Jurkat, Clone E6-1 (cell line): Measurements from ENCODE around the gene SEC16B.

Experiments used
- DNase-seq: peaks from one replicate; pipeline ENCODE4 v3.0.0-alpha.2; 2011; ENCODE audit warnings: low read depth, low spot score
- H3K4me3 ChIP-seq: 2 replicates; pipeline ENCODE4 v1.5.1; 2011; ENCODE audit warnings: mild to moderate bottlenecking, low read length, control low read depth, moderate library complexity

The SEC16B gene

DNA sequence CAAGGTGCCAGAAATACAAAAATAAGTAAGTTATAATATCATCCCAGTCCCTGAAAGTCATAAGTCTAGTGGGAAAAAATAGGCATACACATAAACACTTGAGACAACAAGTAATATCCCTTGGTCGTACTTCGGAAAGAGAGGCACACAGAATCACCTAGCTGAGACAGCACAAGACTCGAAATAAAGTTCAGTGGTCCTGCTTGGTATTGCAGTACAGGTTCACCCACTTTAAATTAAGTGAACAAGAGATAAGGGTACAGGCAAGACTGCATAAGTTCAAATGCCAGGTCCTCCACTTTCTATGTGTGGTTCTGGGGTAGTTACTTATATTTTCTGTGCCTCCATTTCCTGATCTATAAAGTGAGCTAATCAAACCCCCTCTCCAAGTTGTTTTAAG, 47.6 kb downstream of the SEC16B start:
- H3K4me3 ChIP-seq: no peak overlapping the region
- no peak for DNase-seq

DNA sequence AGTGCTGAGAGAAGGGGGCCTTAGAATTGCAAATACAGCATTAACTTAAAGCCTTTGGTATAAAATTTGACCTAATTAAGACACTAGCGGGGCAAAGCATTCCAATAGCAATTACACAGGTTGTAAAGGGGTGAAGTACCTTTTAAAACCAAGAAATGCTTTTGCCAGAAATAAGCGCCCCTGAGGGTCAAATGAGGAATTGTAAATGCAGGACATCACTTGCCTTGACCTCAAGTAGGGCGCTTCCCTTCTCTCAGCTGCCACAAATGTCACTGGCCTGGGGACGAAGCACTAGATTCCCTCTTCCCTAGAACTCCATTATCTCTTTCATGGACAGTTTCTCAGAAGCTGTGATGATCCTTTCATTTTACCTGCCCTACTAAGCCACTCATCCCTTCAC, 48.3 kb downstream of the SEC16B start:
- no peak for DNase-seq
- H3K4me3 ChIP-seq: no peak overlapping the region

DNA sequence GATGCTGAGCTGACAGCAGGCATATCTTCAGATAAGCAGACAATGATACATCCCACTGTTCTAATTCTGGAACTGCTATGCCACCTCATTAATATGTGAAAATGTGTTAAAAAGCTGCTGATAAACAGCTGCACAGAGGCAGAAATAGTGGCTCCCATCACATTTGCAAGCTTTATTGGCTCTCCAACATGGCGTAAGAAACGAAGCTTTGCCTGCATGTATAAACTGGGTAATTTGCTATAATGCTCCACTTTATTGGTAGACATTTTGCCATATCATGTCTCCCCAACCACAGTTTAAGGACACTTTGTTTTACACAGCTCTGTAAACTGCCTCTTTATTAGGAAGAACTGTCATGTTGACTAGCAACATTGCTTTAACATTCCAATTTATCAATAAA, 49.8 kb downstream of the SEC16B start:
- H3K4me3 ChIP-seq: no peak overlapping the region
- DNase-seq: no peak

DNA sequence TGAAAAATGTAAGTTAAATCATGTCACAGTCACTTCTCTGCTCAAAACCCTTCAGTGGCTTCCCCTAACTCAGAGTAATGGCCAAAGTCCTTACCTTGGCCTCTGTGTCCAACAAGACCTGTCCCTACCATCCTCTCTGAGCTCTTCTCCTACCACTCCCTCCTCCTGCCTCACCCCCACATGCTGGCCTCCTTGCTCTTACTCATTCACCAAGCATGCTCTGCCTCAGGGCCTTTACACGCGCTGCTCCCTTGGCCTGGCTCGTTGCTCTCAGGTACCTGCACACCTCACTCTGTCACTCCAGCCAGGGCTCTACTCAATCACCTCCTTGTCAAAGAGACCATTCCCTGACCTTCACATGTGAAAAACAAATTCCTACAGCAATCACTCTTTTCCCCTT, 54.2 kb downstream of the SEC16B start:
- no peak overlapping the region for H3K4me3 ChIP-seq
- no peak for DNase-seq

DNA sequence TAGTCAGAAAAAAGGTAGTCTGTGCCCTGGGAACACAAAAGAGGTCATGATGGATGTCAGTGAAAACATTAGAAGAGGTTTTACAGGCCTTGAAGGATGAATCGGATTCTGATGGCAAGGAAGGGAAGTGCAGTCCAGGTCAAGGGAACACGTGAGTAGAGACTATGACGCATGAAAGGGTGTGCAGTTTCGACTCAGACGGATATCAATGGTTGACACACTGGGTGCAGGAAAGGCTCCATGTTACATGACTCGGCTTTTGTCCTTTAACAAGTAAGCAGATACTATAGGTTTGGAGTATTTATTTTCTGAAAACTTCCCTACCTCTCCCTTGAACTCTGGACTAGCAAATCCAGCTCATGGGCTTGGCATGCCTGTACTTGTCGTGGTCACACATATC, 55.3 kb downstream of the SEC16B start:
- no peak for DNase-seq
- H3K4me3 ChIP-seq: no peak overlapping the region

DNA sequence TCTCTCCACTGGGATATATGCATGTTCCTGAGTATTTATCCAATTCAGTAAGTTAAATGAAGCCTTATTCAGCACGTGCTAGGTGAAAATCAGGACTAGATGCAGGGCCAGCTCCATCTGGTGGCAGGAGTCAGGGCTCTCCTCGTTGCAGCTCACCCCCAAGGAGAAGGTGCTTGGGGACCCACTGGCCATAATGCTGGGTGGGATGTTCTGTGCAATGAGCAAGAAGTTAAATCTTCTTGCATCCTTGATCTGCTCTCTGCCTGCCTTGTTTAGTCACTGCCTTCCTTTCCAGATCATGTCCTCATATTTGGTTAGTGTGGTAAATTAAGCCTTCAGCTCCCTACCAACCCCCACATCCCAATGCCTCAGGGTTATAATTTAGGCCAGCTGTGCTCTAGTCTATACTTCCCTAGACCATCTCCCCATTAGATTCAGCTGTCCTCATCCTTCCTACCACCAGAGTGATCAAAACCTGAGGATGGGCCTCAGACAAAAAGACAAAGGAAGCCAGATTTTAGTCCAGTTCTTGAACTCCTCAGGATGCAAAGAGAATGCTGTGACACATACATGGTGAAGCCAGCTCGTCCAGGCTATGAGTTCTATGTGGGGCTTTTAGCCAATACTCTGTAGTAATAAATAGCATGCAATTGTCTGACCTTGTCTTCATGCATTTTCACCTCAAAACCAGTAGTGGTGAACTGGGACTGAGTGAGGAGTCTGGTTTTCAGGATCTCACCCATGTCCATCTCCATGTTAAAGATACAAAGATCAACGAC, 55.9 kb downstream of the SEC16B start:
- H3K4me3 ChIP-seq: no peak overlapping the region
- DNase-seq: no peak

DNA sequence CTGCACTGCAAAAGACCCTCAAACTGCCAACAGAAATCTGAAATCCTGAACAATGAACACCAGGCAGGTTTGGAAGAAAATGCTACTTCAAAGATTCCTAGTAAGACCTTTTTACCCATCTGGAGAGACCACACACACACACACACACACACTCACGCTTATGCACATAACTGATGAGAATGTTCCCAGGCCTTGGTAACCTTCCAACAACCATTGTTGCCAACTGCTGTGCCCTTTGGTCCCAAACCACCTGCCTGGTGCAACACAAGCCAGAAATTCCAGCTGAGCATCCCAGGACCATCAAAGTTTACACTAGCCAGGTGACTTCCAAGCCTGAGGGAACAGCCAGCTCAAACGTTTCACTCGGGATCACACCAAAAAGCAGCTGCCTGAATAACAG, 56.9 kb downstream of the SEC16B start:
- DNase-seq: no peak

DNA sequence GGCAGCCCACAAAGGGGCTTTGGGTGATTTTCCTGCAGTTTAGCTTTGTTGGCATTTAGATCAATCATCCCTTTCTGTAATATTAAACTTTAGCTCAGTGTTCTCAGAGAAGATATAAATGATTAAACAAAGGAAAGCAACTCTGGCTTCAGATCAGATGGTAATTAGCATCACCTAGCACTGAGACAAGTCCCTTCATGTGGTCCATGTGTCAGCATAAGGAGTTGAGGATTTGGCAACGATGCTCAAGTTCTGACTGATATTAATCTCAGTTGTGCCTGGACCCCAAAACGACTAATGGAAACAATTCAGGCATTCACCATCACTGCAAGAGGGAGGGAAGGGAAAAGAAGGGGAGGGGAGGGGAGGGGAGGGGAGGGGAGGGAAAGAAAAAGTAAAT, 60.4 kb downstream of the SEC16B start:
- DNase-seq: no peak
- no peak overlapping the region for H3K4me3 ChIP-seq

More for the DNA sequence above, 56.9 kb downstream of the SEC16B start:
- no peak overlapping the region for H3K4me3 ChIP-seq

DNA sequence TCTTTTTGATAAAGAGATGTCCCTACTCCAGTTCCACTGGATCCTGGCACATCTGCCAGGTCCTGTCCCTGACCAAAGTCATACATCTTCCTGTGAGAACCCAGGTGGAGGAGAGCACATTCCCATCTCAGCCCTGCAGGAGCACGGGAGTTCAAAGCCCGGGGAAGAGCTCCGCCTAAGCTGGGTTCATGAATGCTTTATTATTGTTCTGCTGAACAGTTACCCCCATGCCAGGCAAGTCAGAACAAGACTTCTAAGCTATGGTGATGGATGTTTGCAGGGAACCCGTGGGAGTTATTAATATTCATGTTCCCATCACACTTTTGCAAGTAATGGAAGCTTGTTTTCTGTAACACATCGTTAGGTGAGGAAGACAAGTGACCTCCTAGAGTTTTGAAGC, 62.9 kb downstream of the SEC16B start:
- no peak for DNase-seq

DNA sequence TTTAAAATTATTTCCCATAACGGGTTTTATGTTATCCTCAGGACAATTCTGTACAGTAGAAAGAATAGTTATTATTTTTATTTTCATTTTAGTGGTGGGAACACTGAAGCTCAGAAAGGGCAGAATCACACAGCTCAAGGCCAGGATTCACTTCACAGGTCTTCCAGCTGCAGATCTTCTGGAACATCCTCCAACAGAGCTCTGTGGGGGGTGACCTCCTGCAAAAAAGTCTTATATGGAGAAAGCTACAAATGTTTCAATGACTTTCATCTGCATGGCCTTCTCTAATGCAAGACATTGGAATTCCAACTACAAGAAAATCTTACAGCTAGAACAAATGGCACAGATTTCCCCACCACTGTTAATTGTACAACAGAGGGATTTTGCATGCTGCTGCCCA, 64.2 kb downstream of the SEC16B start:
- no peak for DNase-seq
- H3K4me3 ChIP-seq: no peak overlapping the region

More for the DNA sequence above, 62.9 kb downstream of the SEC16B start:
- H3K4me3 ChIP-seq: no peak overlapping the region

DNA sequence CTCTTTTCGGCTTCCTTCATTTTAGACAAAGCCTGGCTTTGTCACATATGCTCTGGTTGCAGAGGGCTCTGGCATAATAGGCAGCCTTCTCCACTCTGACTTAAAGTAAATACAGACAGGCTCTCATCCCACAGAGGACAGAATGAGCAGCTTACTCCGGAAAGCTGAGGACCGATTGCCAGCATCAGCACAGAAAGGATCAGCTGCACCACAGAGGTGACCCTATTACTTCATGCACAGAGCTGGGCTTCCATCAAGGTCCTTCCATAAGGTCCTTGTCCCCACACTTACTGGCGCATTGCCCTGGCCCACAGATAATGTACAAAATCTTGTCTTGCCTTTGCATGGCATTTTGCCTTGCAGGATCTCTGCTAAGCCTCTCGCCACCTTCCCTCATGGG, 67.6 kb downstream of the SEC16B start:
- DNase-seq: no peak
- H3K4me3 ChIP-seq: no peak overlapping the region

DNA sequence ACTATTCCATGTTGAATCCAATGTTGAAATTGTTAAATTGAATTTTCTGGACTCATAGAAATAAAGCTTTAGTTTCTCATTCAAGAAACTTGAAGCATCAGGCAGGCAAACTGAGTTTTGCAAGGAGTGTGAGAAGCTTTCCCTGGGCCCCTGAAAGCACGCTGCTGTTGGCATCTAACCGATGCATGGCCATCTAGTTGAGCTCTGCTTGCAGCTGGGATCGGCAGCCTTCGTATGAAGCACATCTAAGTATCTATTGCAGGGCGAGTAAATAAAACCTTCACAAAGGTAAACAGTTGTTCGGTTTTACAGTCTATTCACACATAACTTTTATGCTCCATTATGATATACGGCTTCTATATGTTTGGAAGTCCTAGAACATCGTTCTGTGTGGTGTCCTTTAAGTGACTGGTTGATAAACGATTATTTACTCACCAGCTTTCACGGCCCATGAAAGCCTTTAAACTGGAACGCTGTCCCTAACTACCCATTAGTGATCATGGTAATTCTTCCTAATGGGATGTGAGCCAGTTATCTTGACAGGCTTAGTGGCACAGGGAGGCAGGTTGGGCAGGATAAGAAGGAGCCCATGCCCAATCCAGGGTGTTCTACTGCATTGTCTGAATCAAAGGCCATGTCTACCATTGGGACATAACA, 71.7 kb downstream of the SEC16B start:
- no peak for DNase-seq
- no peak overlapping the region for H3K4me3 ChIP-seq

DNA sequence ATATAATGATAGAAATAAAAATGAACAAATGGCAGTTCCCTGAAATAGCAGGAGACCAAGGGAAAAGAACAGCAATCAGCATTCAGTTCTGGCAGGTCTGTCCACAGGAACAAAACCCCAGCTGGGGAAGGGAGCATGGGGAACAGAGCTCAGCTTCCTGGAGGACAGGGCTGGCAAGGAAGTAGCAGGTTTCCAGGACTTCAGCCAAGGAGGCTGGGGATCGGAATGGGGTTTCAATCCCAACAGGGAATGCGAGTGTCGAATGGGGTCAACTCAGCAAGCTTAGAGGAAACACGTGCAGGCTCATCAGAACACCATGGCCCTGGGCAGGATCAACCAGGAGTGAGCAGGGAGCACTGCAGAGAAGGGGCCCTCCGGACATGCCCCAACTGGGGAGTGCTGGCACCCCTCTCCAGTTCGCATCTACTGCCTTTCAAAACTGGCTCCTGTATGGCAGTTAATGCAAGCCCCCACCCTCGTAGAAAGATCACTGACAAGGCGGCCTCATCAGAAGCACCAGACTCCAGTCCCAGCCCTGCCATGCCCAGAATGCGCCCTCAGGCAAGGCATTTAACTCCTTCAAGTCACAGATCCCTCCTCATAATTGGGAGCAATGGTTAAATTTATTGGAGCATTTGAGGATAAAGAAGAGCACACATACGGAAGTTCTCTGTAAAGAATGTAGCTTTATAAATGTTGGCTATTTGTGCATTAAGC, 72.4 kb downstream of the SEC16B start:
- H3K4me3 ChIP-seq: no peak overlapping the region
- DNase-seq: no peak
